Type B pancreatic cell (in vitro differentiated cells): ENCODE data around the gene PTPN14. TPM values are rescaled to one million over a fixed set of nuclear protein-coding genes. Genes with fewer than 3 reads are reported as not detected.

ENCODE experiments used
- DNase-seq: peaks from one replicate; pipeline ENCODE4 v3.0.0; 2021; ENCODE audit warnings: mixed read lengths; ENCODE audit not compliant: unreplicated experiment; ENCODE audit errors: extremely low spot score
- H3K27ac Mint-ChIP-seq: 2 replicates; pipeline ENCODE4 v1.8.0; 2021; ENCODE audit warnings: mild to moderate bottlenecking, mixed read lengths
- H3K27me3 Mint-ChIP-seq: 2 replicates; pipeline ENCODE4 v1.8.0; 2021; ENCODE audit warnings: mixed read lengths
- H3K36me3 Mint-ChIP-seq: 2 replicates; pipeline ENCODE4 v1.8.0; 2021; ENCODE audit warnings: mixed read lengths
- H3K4me1 Mint-ChIP-seq: one replicate; pipeline ENCODE4 v1.8.0; 2021; ENCODE audit warnings: mixed read lengths; ENCODE audit not compliant: unreplicated experiment
- H3K4me3 Mint-ChIP-seq: 2 replicates; pipeline ENCODE4 v1.8.0; 2021; ENCODE audit warnings: mild to moderate bottlenecking, mixed read lengths
- H3K9me3 Mint-ChIP-seq: 2 replicates; pipeline ENCODE4 v1.8.0; 2021; ENCODE audit warnings: mixed read lengths
- CTCF ChIP-seq: fragments of 200-600 bp; sonication (generic); conservative IDR thresholded peaks from 2 replicates; pipeline ENCODE4 v1.5.0; 2021; ENCODE audit warnings: antibody characterized with exemption, mild to moderate bottlenecking
- total RNA-seq: library from RNA; stranded (reverse); gene quantifications from 2 replicates; pipeline ENCODE4 v1.2.1, GENCODE V29; 2021; ENCODE audit warnings: low replicate concordance

PTPN14 gene
- total RNA-seq, 1 donor from 2014 or later, result 29.2 TPM

GRCh38 chr1:214427871-214428277, 123.5 kb downstream of the PTPN14 start:
- no peak overlapping the region for H3K4me3 Mint-ChIP-seq
- H3K27me3 Mint-ChIP-seq, result no peaks in the 10 kb centered on the region
- no peak overlapping the region for H3K27ac Mint-ChIP-seq
- H3K4me1 Mint-ChIP-seq, result peaks cover 7% of the 10 kb centered on the region
- TF ChIP-seq CTCF, result no peak
- no peaks in the 10 kb centered on the region for H3K9me3 Mint-ChIP-seq
- no peaks in the 10 kb centered on the region for H3K36me3 Mint-ChIP-seq
- no peak for DNase-seq

- DNase-seq, result no peak
- Mint-ChIP-seq H3K4me1 (peaks cover 7% of the 10 kb centered on the region), H3K4me3 (no peak overlapping the region), H3K27ac (no peak overlapping the region), H3K36me3 (peaks cover 5% of the 10 kb centered on the region), H3K27me3 (no peaks in the 10 kb centered on the region), H3K9me3 (peaks cover 4% of the 10 kb centered on the region)
- no peak for TF ChIP-seq CTCF
Observed at GRCh38 chr1:214426426-214426812, 125.0 kb downstream of the PTPN14 start.

GRCh38 chr1:214425716-214426425, 125.5 kb downstream of the PTPN14 start:
- H3K27ac Mint-ChIP-seq, result no peak overlapping the region
- peaks cover 5% of the 10 kb centered on the region for H3K9me3 Mint-ChIP-seq
- no peak for DNase-seq
- peaks cover 7% of the 10 kb centered on the region for H3K4me1 Mint-ChIP-seq
- peaks cover 5% of the 10 kb centered on the region for H3K36me3 Mint-ChIP-seq
- TF ChIP-seq CTCF, result no peak
- no peak overlapping the region for H3K4me3 Mint-ChIP-seq
- H3K27me3 Mint-ChIP-seq, result no peaks in the 10 kb centered on the region

GRCh38 chr1:214425101-214425500, 126.3 kb downstream of the PTPN14 start:
- DNase-seq, result no peak
- Mint-ChIP-seq H3K27me3 (no peaks in the 10 kb centered on the region), H3K4me1 (peaks cover 9% of the 10 kb centered on the region), H3K27ac (no peak overlapping the region), H3K4me3 (no peak overlapping the region), H3K36me3 (peaks cover 5% of the 10 kb centered on the region), H3K9me3 (peaks cover 5% of the 10 kb centered on the region)
- TF ChIP-seq CTCF, result no peak

- Mint-ChIP-seq H3K9me3 (peaks cover 5% of the 10 kb centered on the region), H3K27me3 (no peaks in the 10 kb centered on the region), H3K4me1 (peaks cover 13% of the 10 kb centered on the region), H3K36me3 (peaks cover 5% of the 10 kb centered on the region), H3K27ac (no peak overlapping the region), H3K4me3 (no peak overlapping the region)
- no peak for TF ChIP-seq CTCF
- no peak for DNase-seq
Observed at GRCh38 chr1:214423045-214423444, 128.4 kb downstream of the PTPN14 start.
